Spleen (tissue), 11 donors: Measurements from ENCODE around the gene SF3A1. TPM values are rescaled to one million over a fixed set of nuclear protein-coding genes. Genes with fewer than 3 reads are reported as not detected.

Source experiments
- DNase-seq: peaks from one replicate; pipeline ENCODE4 v3.0.0-alpha.2; 2020
- H3K27ac ChIP-seq, 8 donors: fragments of 200-600 bp; sonication (generic) in 7 of 8; 1 replicate in 4 of 8; 2 replicates in 4 of 8; pipeline versions ENCODE4 v1.5.0 to v1.8.0; 2016 to 2021; ENCODE audit warnings: inconsistent platforms in 4 of 8, mild to moderate bottlenecking in 4 of 8, moderate library complexity in 1 of 8
- H3K27me3 ChIP-seq, 7 donors: fragments of 200-600 bp; sonication (generic) in 6 of 7; replicated peaks in 1 of 7; 1 replicate in 4 of 7; 2 replicates in 3 of 7; pipeline versions ENCODE4 v1.5.0 to v1.8.0; 2016 to 2021; ENCODE audit warnings: inconsistent platforms in 3 of 7, mild to moderate bottlenecking in 1 of 7
- H3K36me3 ChIP-seq, 6 donors: fragments of 200-600 bp; sonication (generic) in 5 of 6; 1 replicate in 4 of 6; 2 replicates in 2 of 6; pipeline versions ENCODE4 v1.5.0 to v1.8.0; 2016 to 2021; ENCODE audit warnings: inconsistent platforms in 2 of 6
- H3K4me1 ChIP-seq, 6 donors: fragments of 200-600 bp; sonication (generic) in 5 of 6; 1 replicate in 3 of 6; 2 replicates in 3 of 6; pipeline versions ENCODE4 v1.5.0 to v1.8.0; 2016 to 2021; ENCODE audit warnings: inconsistent platforms in 3 of 6
- H3K4me3 ChIP-seq, 8 donors: fragments of 200-600 bp; sonication (generic) in 7 of 8; 1 replicate in 4 of 8; 2 replicates in 4 of 8; pipeline versions ENCODE4 v1.5.0 to v1.8.0; 2016 to 2021; ENCODE audit warnings: inconsistent platforms in 4 of 8, mild to moderate bottlenecking in 4 of 8, moderate library complexity in 2 of 8
- H3K9me3 ChIP-seq, 8 donors: fragments of 200-600 bp; sonication (generic) in 7 of 8; 1 replicate in 4 of 8; 2 replicates in 4 of 8; pipeline versions ENCODE4 v1.5.0 to v1.8.0; 2016 to 2021; ENCODE audit warnings: inconsistent platforms in 4 of 8
- POLR2A ChIP-seq, 3 donors: fragments of 450-650 bp; IDR thresholded peaks; one replicate each; pipeline ENCODE4 v1.5.1; 2017; ENCODE audit warnings: antibody characterized with exemption in 3 of 3, mild to moderate bottlenecking in 1 of 3
- POLR2AphosphoS5 ChIP-seq, 3 donors: sonication (generic); formaldehyde crosslinking; IDR thresholded peaks; one replicate each; pipeline ENCODE4 v1.5.1; 2017; ENCODE audit warnings: antibody characterized with exemption in 3 of 3
- WGBS, 5 donors: extraction: QIAGEN DNeasy Blood & Tissue Kit in 3 of 5; methylation state at CpG; one replicate each; pipeline versions ENCODE4 v1.1.5 to v1.1.7; 2013 to 2018; 5-methylcytosine and 5-hydroxymethylcytosine counted together
- intact Hi-C: fragments of 100-400 bp; cut with DNase I; formaldehyde crosslinking; loops from one replicate; pipeline ENCODE4 v1.15.0; 2023; ENCODE audit warnings: low total_unique reads
- polyA plus RNA-seq, 3 donors: library from polyadenylated mRNA; stranded (reverse); fragments of 200-250 nt; gene quantifications; one replicate each; pipeline ENCODE4 v1.2.1, GENCODE V29; 2013
- total RNA-seq, 7 donors: library from RNA; depleted of rRNA in 3 of 7; stranded (reverse); fragments of >200 nt in 3 of 7; fragmentation: NEBNext Ultra II Directional in 4 of 7; extraction: Animal tissue kit (Norgen Biotek cat#: 25700) in 4 of 7; gene quantifications; one replicate each; pipeline versions ENCODE4 v1.1.0 to v1.2.1, GENCODE V29; 2016 to 2021
- TF ChIP-seq, protein P1 (sequence below), 11 experiments: fragments of 200-600 bp in 7 of 11; fragments of 450-650 bp in 4 of 11; sonication (generic) in 4 of 11; IDR thresholded peaks in 8 of 11; conservative IDR thresholded peaks in 3 of 11; 1 replicate in 7 of 11; 2 replicates in 4 of 11; pipeline versions ENCODE4 v1.4.0 to v1.8.0; 2016 to 2021; ENCODE audit warnings: antibody characterized with exemption in 11 of 11, inconsistent platforms in 4 of 11, mild to moderate bottlenecking in 1 of 11
- donor health status: healthy with polysubstance abuse.
- donor health status: DM: no; HTN: no; CAD: no; lungs with moderate emphysema.
- donor health status: DM: no; HTN: no; CAD: no.
- donor health status: Bipolar disorder and iron deficiency.
- donor health status: healthy.
- donor health status: DM: no; HTN: no; CAD: no.
- donor health status: DM: yes; HTN: yes; CAD: no.

Gene SF3A1
- total and polyA plus RNA-seq, 10 donors: 14.9 to 223 (median 175) TPM

GRCh38 chr22:30333707-30334087 lies 23.0 kb downstream of the SF3A1 start:
- H3K36me3 ChIP-seq: peaks cover 10 to 100% (median 83%) of the 10 kb centered on the region in 6 donors
- H3K4me3 ChIP-seq: no peak overlapping the region
- WGBS, 5 donors: 78 to 93% (median 89%) methylated on average over 3 of the region's 3 CpGs
- intact Hi-C loops: no loop called here
- H3K27ac ChIP-seq: peak overlapping the region in 1 of 8 donors; percentile 34
- DNase-seq: no peak
- H3K4me1 ChIP-seq: peaks cover 0 to 31% (median 8%) of the 10 kb centered on the region in 6 donors
- H3K27me3 ChIP-seq: no peaks in the 10 kb centered on the region
- no peaks in the 10 kb centered on the region for H3K9me3 ChIP-seq
- TF ChIP-seq, protein P1, sequence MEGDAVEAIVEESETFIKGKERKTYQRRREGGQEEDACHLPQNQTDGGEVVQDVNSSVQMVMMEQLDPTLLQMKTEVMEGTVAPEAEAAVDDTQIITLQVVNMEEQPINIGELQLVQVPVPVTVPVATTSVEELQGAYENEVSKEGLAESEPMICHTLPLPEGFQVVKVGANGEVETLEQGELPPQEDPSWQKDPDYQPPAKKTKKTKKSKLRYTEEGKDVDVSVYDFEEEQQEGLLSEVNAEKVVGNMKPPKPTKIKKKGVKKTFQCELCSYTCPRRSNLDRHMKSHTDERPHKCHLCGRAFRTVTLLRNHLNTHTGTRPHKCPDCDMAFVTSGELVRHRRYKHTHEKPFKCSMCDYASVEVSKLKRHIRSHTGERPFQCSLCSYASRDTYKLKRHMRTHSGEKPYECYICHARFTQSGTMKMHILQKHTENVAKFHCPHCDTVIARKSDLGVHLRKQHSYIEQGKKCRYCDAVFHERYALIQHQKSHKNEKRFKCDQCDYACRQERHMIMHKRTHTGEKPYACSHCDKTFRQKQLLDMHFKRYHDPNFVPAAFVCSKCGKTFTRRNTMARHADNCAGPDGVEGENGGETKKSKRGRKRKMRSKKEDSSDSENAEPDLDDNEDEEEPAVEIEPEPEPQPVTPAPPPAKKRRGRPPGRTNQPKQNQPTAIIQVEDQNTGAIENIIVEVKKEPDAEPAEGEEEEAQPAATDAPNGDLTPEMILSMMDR (IDR thresholded peaks at IDR 0.05 in 8 of 11, conservative IDR thresholded peaks at IDR 0.05 in 3 of 11): no peak
- TF ChIP-seq POLR2AphosphoS5 (IDR thresholded peaks at IDR 0.05) (no peak), POLR2A (IDR thresholded peaks at IDR 0.05) (no peak)

DNA sequence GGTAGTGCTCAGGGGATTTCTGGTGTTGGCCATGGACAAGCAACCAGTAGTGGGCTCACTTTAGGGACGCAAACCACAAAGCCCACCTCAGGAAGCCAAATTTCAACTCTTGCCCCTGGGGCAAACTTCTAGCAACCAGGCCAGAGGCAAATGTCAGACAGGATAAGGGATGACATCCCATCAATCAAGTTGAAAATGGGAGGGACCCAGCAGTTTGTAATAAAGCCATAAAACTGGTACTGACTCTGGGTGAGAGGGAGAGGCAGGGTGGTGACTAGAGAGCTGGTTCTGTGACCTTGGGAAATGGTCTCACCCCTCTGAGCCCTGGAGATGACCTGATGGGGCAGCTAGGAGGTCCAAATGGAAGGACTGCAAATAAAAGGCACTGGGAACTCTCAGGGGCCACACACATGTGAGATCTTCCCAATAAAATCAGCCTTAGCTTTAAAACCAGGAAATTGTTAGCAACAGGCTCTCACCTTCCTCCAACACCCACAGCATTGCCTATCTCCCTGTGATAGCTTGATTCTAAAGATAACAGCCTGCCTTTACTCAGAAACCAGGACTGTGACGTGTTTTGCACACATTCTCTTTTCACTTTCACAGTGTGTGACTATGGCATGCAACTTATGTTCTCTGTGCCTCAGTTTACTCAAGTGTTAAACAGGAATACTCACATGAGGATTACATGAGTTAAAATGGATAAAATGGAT lies 23.5 kb downstream of the SF3A1 start:
- peak overlapping the region in 2 of 8 donors; percentile 34 to 35 for H3K27ac ChIP-seq
- H3K4me3 ChIP-seq: no peak overlapping the region
- no peaks in the 10 kb centered on the region for H3K9me3 ChIP-seq
- TF ChIP-seq POLR2AphosphoS5 (IDR thresholded peaks at IDR 0.05) (no peak), POLR2A (IDR thresholded peaks at IDR 0.05) (no peak)
- TF ChIP-seq, protein P1 (IDR thresholded peaks at IDR 0.05 in 8 of 11, conservative IDR thresholded peaks at IDR 0.05 in 3 of 11): no peak
- intact Hi-C loops: no loop called here
- peaks cover 0 to 26% (median 5%) of the 10 kb centered on the region in 6 donors for H3K4me1 ChIP-seq
- 79 to 97% (median 91%) methylated on average over 2 of the region's 2 CpGs for WGBS, 5 donors
- H3K36me3 ChIP-seq: peaks cover 10 to 98% (median 78%) of the 10 kb centered on the region in 6 donors
- H3K27me3 ChIP-seq: no peaks in the 10 kb centered on the region
- DNase-seq: no peak

DNA sequence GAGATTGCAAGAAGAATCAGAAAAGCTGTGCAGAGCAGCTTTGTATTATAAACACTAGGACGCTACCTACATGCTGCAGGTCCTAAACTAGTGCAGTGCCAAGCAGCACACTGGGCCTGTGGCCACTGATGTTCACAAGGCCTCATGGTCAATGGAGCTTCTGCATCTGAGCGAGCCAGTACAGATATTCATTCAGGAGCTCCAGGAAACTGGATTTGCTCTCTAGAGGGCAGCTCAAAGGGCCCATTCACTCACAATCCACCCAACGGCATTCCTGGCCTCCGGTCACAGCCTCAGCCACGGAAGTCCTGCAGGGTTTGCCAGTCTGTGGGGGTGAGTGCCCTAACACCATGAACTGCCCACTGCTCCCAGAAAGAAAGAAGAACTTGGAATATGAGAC lies 24.1 kb downstream of the SF3A1 start:
- H3K9me3 ChIP-seq: no peaks in the 10 kb centered on the region
- DNase-seq: no peak
- H3K27me3 ChIP-seq: no peaks in the 10 kb centered on the region
- peak in 2 of 3 donors; percentile 9 to 26 for TF ChIP-seq POLR2AphosphoS5 (IDR thresholded peaks at IDR 0.05)
- TF ChIP-seq, protein P1 (IDR thresholded peaks at IDR 0.05 in 8 of 11, conservative IDR thresholded peaks at IDR 0.05 in 3 of 11): no peak
- TF ChIP-seq POLR2A (IDR thresholded peaks at IDR 0.05): no peak
- WGBS, 5 donors: 80 to 95% (median 92%) methylated on average over 4 to 5 of the region's 5 CpGs
- intact Hi-C loops: no loop called here
- H3K4me3 ChIP-seq: no peak overlapping the region
- peaks cover 10 to 92% (median 72%) of the 10 kb centered on the region in 6 donors for H3K36me3 ChIP-seq
- peak overlapping the region in 2 of 8 donors; percentile 34 to 35 for H3K27ac ChIP-seq
- H3K4me1 ChIP-seq: peaks cover under 1 to 26% (median 3%) of the 10 kb centered on the region in 6 donors

DNA sequence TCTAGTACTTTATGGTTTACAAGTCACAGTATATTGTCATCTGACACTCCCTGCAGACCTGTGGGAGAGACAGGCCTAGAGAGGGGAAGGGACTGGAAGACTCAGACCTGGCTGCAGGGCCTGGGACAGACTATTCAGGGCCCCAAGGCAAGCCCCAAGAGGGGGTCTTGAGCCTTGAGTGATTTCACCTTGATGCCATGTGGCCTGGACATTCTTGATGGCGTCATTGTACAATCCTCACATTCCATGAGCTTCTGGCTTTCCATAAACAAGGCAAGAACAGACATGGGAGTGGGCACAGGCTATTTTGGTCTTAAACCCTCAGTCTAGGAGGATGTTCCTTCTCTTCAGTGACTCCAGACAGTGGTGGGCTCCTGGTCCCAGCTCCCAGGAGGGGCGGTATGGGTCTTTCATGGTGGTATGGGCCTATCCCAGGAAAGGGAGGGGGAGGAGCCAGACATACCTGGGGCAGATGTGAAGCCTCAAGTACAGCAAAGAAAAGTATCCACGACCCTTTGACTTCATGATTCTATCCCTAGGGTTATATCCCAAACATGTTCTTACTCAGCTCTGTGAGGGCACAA lies 28.1 kb downstream of the SF3A1 start:
- H3K27me3 ChIP-seq: no peaks in the 10 kb centered on the region
- H3K4me1 ChIP-seq: peaks cover 27 to 55% (median 34%) of the 10 kb centered on the region in 6 donors
- no peaks in the 10 kb centered on the region for H3K9me3 ChIP-seq
- DNase-seq: no peak
- intact Hi-C loops: no loop called here
- no peak overlapping the region for H3K4me3 ChIP-seq
- H3K27ac ChIP-seq: peak overlapping the region in 1 of 8 donors; percentile 94
- TF ChIP-seq POLR2A (IDR thresholded peaks at IDR 0.05) (no peak), POLR2AphosphoS5 (IDR thresholded peaks at IDR 0.05) (no peak)
- TF ChIP-seq, protein P1 (IDR thresholded peaks at IDR 0.05 in 8 of 11, conservative IDR thresholded peaks at IDR 0.05 in 3 of 11): no peak
- peaks cover 0 to 56% (median 32%) of the 10 kb centered on the region in 6 donors for H3K36me3 ChIP-seq
- WGBS, 5 donors: 87 to 91% (median 90%) methylated on average over 3 of the region's 3 CpGs
